Renal cortex interstitium (tissue), 11 donors: ENCODE data around the gene ZNF217. TPM values are rescaled to one million over a fixed set of nuclear protein-coding genes. Genes with fewer than 3 reads are reported as not detected.
"Not testable (repeated sequence)": the region's sequence is repeated elsewhere in the genome, so short reads cannot be mapped to it uniquely, and the experiment has no call there.

Experiments used
- DNase-seq, 11 donors: peaks; one replicate each; pipeline ENCODE4 v3.0.0-alpha.2; 2013; ENCODE audit warnings: low read depth in 9 of 11, low spot score in 4 of 11; ENCODE audit errors: extremely low read depth in 1 of 11
- polyA plus RNA-seq, 3 donors: library from polyadenylated mRNA; unstranded; fragments of 120-200 nt; gene quantifications; one replicate each; pipeline ENCODE4 v1.2.1, GENCODE V29; 2013; ENCODE audit not compliant: insufficient read length in 3 of 3

ZNF217 gene
- polyA plus RNA-seq, 3 donors = 32.9 to 37.0 (median 36.2) TPM

GRCh38 chr20:53523615-53524014 is 70.0 kb downstream of the ZNF217 start:
- not testable (repeated sequence) for DNase-seq

GRCh38 chr20:53522696-53523095 is 70.9 kb downstream of the ZNF217 start:
- DNase-seq = no peak

GRCh38 chr20:53522026-53522425 is 71.6 kb downstream of the ZNF217 start:
- no peak for DNase-seq

GRCh38 chr20:53521421-53521820 is 72.2 kb downstream of the ZNF217 start:
- DNase-seq = not testable (repeated sequence)

GRCh38 chr20:53517146-53517545 is 76.5 kb downstream of the ZNF217 start:
- DNase-seq = no peak
